ENCODE data around the gene PALLD.

DNA sequence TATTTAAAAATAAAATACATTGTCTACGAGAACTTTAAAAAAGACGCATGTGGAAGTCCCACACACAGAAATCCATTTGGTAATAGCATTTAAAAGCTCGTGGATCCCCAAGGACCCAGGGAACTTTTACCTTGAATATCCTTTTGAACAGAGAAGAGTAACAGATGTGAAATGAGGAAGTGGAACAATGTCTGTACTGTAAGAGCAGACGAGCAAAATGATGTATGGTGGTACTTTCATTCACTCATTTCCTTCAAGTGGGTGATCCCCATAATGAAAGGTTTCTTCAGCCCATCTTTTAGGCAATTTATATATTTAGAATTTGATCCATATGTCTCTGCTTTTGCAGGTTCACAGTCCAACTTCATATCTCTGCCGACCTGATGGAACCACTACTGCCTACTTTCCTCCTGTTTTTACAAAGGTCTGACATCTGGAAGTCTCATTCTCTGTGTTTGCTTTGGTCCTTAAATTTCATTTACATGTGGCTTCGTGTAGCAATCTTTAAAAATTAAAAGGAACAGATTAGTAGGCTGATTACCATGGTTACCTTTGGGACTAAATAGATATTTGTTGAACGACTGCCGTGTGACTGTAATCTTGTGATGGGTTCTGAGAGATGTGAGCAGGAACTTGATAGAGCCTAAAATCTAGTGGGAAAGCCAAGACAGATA lies 188.4 kb downstream of the PALLD start:
- TF ChIP-seq, protein P1, sequence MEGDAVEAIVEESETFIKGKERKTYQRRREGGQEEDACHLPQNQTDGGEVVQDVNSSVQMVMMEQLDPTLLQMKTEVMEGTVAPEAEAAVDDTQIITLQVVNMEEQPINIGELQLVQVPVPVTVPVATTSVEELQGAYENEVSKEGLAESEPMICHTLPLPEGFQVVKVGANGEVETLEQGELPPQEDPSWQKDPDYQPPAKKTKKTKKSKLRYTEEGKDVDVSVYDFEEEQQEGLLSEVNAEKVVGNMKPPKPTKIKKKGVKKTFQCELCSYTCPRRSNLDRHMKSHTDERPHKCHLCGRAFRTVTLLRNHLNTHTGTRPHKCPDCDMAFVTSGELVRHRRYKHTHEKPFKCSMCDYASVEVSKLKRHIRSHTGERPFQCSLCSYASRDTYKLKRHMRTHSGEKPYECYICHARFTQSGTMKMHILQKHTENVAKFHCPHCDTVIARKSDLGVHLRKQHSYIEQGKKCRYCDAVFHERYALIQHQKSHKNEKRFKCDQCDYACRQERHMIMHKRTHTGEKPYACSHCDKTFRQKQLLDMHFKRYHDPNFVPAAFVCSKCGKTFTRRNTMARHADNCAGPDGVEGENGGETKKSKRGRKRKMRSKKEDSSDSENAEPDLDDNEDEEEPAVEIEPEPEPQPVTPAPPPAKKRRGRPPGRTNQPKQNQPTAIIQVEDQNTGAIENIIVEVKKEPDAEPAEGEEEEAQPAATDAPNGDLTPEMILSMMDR (IDR thresholded peaks at IDR 0.05): no peak
- TF ChIP-seq EZH2 (IDR thresholded peaks at IDR 0.05): no peak
